GM18951 (cell line): Measurements from ENCODE around the gene INPP5A.
"Not testable (repeated sequence)": the region's sequence is repeated elsewhere in the genome, so short reads cannot be mapped to it uniquely, and the experiment has no call there.

Experiments used
- POLR2A ChIP-seq: IDR thresholded peaks from 4 replicates; pipeline ENCODE4 v1.6.1; 2011; ENCODE audit warnings: mild to moderate bottlenecking; ENCODE audit not compliant: insufficient read length, insufficient read depth; ENCODE audit errors: extremely low read depth
- in situ Hi-C: fragments of 300-500 bp; cut with MboI; formaldehyde crosslinking; loops from one replicate; pipeline ENCODE4 v1.12.0; 2022; ENCODE audit warnings: low sequenced_read_pairs, mixed read lengths, inconsistent platforms; ENCODE audit not compliant: unreplicated experiment

The INPP5A gene

DNA sequence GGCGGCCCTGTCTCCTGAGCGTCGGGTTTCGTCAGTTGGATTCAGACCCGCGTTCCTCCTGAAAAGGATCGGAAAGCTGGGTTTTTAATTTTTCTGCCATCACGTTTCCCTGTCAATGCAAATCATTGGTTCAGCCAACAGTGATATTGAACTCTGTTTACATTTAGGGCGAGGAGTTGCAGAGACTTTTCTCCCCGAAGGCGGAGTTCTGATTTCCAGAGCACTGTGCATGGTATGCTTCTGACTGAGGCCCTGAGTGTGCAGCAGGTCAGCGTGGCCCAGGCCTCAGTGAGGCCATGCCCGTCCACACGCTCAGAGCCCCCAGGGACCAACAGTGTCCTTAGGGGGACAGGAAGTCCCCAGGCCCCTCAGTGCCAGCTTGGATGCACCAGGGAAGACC lies 221.3 kb downstream of the INPP5A start:
- no peak for TF ChIP-seq POLR2A
- in situ Hi-C loops = no loop called here

DNA sequence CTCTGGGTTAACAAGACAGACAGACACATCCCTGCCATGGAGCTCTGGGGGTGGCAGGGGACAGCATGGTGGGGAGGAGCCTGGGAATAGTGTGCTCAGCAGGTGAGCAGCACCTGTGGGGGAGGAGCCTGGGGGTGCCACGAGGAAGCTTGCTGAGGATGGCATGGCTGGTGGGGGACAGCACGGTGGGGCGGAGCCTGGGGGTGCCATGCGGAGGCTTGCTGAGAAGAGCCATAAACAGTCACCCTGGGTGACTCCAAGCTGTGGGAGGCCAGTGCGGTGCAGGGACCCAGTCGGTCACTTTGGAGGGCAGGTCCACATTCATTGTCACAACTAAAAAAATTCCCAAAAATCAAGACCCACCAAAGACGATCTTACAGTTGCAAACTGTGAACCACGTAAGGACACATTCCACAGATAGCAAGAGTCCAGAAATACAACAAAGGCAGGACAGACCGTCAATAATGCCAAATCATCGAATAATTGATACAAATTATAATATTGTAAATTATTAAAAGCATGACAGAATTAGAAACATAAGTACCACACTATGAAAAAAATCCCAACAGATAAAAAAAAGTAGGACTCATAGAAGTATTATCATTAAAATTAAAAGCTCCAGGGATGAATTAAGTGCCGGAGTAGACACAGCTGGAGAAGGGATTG lies 223.9 kb downstream of the INPP5A start:
- no peak for TF ChIP-seq POLR2A
- in situ Hi-C loops = no loop called here

DNA sequence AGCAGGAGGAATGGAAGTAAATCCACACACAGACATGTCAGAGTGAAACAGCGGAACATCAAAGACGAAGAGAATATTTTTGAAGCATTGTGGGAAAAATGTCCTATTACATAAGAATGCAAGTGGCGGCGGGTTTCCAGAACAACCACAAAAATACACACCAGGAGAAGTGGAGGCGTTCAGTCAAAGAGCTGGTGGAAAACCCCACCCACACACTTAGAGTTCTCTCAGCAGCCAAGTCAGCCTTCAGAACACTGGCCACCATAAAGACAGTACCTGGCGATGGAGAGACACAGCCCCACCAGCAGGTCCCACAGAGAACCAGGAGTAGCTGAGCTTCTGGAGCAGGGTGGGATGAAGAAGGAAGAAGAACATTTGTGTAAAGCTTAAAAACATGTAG lies 224.7 kb downstream of the INPP5A start:
- in situ Hi-C loops = no loop called here
- no peak for TF ChIP-seq POLR2A

DNA sequence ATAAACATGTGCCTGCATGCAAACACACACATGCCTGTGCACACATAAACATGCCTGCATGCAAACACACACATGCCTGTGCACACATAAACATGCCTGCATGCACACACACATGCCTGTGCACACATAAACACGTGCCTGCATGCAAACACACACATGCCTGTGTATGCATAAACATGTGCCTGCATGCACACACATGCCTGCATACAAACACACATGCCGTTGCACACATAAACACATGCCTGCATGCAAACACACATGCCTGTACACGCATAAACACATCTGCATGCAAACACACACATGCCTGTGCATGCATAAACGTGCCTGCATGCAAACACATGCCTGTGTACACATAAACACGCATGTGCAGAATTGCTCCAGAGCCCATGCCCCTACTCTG lies 226.0 kb downstream of the INPP5A start:
- TF ChIP-seq POLR2A = no peak
- in situ Hi-C loops = no loop called here

DNA sequence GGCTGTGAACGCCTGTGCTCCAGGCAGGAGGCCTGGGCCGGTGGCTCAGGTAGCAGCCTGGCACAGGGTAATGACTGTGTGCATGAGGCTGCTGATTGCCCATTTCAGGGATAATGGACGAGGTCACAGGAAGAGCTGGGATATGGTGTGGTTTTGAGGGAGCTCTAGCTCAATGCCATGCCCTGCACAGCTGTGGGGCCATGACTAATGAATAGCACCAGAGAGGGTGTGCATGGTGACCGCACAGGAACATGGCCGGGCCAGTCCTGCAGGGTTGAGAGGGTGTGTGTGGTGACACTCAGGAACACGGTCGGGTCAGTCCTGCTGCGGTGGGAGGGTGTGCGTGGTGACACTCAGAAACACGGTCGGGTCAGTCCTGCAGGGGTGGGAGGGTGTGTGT lies 226.5 kb downstream of the INPP5A start:
- in situ Hi-C loops = no loop called here

DNA sequence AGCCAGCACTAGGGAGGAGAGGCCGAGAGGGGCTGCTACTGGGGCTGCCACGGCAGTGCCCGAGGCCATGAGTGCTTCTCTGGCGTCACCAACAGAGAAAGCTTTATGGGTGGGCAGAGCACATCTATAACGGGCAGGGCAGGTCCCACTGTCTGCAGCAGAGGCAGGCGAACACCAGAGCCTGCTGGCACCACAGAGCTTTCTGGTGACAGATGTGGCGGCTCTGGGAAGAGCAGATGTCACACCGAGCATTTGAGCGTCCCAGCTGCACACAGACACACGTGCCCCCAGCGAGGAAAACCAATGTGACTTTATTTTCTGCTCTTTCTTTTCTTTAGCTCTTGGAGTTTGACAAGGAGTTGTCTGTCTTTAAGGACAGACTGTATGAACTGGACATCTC lies 227.8 kb downstream of the INPP5A start:
- TF ChIP-seq POLR2A = no peak
- in situ Hi-C loops = no loop called here

More for the DNA sequence above, 226.5 kb downstream of the INPP5A start:
- no peak for TF ChIP-seq POLR2A

DNA sequence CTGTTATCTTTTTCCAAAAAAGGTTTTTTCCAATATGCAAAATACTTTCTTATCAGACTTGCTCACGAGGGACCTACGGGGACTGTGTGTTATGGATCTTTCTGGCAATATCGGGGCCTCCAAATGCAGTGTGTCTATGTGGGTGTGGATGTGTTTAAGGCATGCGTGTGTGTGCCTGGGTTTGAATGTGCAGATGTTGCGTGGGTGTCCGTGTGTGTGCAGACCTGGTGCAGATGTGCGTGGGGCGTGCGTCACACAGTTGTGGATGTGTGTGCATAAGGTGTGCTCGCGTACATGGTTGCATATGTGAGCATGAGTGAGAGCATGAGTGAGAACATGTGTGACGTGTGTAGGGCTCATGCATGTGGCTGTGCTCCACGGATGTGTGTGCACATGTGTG lies 228.7 kb downstream of the INPP5A start:
- no peak for TF ChIP-seq POLR2A

DNA sequence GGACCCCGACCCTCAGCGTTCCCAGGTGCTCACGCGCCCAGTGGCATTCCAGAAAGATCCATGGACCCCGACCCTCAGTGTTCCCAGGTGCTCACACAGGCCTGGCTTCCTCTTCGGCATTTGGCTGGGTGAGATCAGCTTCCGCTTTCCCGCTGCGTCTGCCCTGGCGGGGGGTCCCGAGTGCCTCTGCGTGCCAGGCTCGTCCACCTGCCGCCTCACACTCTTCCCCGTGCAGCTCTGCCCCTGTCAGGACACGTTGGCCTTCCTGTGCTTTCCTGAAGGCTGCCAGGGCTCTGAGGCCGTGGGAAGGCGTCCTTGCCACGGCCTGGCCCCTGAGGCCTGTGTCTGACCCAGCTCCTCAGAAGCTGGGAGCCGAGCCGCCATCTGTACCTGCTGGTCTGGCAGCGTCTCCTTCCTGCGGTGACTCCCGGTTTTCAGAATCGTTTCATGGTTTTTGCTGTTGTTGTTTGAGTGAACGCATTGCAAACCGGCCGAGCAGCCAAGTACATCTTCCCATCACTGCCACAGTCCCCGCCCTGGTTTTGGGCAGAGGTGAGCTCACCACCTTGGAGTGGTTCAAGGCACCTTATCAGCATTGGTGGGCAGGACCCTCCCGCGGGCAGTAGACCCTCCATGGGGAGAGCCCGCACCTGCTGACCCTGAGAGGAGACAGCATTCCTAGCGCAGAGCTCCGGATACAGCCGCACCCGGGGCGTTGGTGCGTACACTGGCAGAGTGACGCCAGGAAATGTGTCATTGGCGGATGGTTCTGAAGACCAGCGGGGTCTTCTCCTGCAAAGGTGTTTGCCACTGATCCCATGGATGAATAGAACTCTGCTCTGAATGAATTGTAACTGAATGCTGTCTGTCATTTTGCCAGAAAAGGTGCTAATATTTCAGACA lies 231.0 kb downstream of the INPP5A start:
- in situ Hi-C loops = no loop called here
- no peak for TF ChIP-seq POLR2A

More for the DNA sequence above, 228.7 kb downstream of the INPP5A start:
- in situ Hi-C loops = no loop called here

DNA sequence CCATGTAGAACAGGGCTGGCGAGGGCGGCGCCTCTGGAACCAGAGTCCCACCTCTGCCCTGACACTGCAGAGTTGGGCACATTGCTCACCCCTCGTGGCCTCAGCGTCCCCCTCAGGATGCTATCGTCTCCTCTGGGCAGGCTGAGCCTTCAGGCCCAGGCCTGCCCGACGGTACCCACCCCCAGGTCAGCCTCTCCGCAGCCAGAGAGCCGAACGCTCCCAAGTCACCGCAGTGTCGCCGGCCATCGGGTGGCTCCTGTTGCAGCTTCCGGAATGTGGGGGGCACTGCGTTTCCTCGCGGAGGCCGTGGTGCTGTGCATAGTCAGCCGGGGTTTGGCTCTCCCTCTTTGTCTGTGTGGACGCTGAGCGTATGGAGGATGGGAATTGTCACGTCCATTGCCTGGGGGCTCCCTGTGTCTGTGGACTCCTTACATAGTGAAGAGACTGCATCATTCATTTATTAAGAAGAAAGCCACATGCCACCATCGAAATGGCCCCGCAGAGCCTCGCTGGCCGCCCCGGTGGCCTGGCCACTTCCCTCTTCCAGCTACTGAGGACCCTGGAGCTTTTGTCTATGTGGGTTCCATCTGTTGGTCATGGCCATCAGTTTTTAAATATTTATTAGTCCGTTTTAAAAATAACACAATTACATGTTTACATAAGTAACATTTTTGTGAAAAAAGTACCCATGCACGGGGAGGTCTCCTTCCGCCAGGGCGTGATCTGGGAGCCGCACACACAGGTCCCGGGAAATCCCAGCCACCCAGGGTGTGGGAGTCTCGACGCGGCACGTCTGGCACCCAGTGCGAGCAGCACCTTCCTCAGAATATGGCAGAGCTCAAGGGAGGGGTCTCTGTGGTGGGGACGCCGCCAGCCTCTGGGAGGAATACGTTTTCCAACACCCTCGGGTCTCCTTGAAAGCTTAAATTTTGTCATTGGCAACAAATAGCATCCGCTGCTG lies 232.8 kb downstream of the INPP5A start:
- in situ Hi-C loops = no loop called here

DNA sequence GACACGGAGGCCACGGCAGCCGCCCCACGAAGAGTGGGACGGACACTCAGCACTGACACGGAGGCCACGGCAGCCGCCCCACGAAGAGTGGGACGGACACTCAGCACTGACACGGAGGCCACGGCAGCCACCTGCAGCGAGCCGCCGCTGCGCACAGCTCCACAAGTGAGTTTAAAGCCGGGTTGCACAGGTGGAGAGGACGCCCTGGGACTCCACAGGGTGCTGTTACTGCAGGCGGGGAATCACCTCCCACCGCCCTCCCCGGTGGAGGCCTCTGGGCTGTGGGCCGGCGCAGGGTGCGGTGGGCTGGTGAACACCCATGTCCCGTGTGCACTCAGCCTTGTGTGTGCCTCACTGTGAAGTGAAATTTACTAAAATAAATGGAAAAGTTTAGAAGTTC lies 235.2 kb downstream of the INPP5A start:
- in situ Hi-C loops = not testable (repeated sequence)

More for the DNA sequence above, 232.8 kb downstream of the INPP5A start:
- TF ChIP-seq POLR2A = no peak

DNA sequence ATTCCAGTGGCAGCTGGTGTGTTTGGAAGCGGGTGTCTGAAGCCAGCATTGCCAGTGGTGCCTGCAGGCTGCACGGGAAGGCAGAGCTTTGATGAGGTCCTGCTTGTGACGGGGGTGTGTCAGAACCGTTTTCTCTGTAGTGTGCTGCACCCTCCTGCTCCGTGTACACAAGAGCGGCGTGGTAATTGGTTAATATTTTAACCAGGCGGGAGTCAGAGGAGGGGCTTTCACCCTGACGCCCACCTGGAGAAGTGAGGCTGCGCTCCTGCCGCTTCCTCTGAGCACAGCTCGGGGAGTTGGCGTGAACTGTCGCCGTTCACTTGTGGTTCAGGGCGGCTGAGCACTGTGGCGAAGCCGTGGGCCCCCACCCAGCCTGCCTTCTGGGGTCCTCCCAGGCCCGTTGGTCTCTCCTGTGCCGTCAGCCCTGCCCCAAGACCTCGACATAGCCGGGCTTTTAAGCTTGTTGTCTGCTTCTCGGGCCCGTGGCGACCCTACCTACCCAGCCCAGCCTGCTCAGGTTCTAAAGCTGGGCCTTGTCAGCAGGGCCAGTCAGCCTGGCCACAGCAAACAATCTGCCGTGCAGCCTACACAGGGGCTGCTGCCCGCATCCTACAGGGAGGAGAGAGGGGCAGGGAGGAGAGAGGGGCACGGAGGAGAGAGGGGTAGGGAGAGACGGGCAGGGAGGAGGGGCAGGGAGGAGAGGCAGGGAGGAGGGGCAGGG lies 236.8 kb downstream of the INPP5A start:
- TF ChIP-seq POLR2A = no peak
- in situ Hi-C loops = no loop called here
